Spleen (tissue), 7 donors: ENCODE data around the gene THSD4.

Experiments
- CTCF ChIP-seq, 11 experiments: fragments of 200-600 bp in 7 of 11; fragments of 450-650 bp in 4 of 11; sonication (generic) in 4 of 11; IDR thresholded peaks in 8 of 11; conservative IDR thresholded peaks in 3 of 11; 1 replicate in 7 of 11; 2 replicates in 4 of 11; pipeline versions ENCODE4 v1.4.0 to v1.8.0; 2016 to 2021; ENCODE audit warnings: antibody characterized with exemption in 11 of 11, inconsistent platforms in 4 of 11, mild to moderate bottlenecking in 1 of 11
- POLR2A ChIP-seq, 3 donors: fragments of 450-650 bp; IDR thresholded peaks; one replicate each; pipeline ENCODE4 v1.5.1; 2017; ENCODE audit warnings: antibody characterized with exemption in 3 of 3, mild to moderate bottlenecking in 1 of 3
- POLR2AphosphoS5 ChIP-seq, 3 donors: sonication (generic); formaldehyde crosslinking; IDR thresholded peaks; one replicate each; pipeline ENCODE4 v1.5.1; 2017; ENCODE audit warnings: antibody characterized with exemption in 3 of 3
- donor health status: DM: no; HTN: no; CAD: no; lungs with moderate emphysema.
- donor health status: DM: no; HTN: no; CAD: no.
- donor health status: DM: no; HTN: no; CAD: no.

GRCh38 chr15:71505962-71506361 is 390.7 kb downstream of the THSD4 start:
- TF ChIP-seq POLR2A (IDR thresholded peaks at IDR 0.05) (no peak), CTCF (IDR thresholded peaks at IDR 0.05 in 8 of 11, conservative IDR thresholded peaks at IDR 0.05 in 3 of 11) (no peak), POLR2AphosphoS5 (IDR thresholded peaks at IDR 0.05) (no peak)
